A673 (cell line): ENCODE measurements around the gene TMEM163.

Experiments used
- EZH2 ChIP-seq: fragments of 200-600 bp; sonication (generic); IDR thresholded peaks from 2 replicates; pipeline ENCODE4 v1.6.1; 2017; ENCODE audit warnings: borderline replicate concordance, low read depth, mild to moderate bottlenecking, mixed read lengths, antibody characterized with exemption, low read length; ENCODE audit not compliant: poor library complexity, severe bottlenecking
- TF ChIP-seq, protein P1 (sequence below): fragments of 300-800, 200-600 bp; sonication (generic); conservative IDR thresholded peaks from 2 replicates; pipeline ENCODE4 v1.5.1; 2017; ENCODE audit warnings: low read depth, mild to moderate bottlenecking, antibody characterized with exemption, low read length, moderate library complexity, mixed read lengths

DNA sequence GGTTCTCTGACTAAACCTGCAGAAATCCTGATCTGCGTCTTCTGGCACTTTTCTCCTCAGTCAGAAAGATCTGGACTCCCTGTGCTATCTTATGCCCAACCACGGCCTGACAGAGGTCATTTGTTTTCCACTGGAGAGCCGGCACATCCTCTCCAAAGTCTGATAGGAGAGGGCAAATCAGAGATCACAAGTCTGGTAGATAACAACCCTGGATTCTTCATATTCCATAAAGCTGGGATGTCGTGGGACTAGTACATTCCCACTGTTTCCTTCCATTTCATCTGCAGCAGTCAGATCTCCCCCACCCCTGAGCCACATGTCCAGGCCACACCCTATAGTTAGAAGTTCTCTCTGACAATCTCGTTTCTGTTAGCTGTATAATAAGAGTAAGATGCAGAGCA is 308.0 kb downstream of the TMEM163 start:
- TF ChIP-seq, protein P1, sequence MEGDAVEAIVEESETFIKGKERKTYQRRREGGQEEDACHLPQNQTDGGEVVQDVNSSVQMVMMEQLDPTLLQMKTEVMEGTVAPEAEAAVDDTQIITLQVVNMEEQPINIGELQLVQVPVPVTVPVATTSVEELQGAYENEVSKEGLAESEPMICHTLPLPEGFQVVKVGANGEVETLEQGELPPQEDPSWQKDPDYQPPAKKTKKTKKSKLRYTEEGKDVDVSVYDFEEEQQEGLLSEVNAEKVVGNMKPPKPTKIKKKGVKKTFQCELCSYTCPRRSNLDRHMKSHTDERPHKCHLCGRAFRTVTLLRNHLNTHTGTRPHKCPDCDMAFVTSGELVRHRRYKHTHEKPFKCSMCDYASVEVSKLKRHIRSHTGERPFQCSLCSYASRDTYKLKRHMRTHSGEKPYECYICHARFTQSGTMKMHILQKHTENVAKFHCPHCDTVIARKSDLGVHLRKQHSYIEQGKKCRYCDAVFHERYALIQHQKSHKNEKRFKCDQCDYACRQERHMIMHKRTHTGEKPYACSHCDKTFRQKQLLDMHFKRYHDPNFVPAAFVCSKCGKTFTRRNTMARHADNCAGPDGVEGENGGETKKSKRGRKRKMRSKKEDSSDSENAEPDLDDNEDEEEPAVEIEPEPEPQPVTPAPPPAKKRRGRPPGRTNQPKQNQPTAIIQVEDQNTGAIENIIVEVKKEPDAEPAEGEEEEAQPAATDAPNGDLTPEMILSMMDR, result no peak
- no peak for TF ChIP-seq EZH2
